Vagina (tissue), 2 donors: Measurements from ENCODE around the gene STK11.

Source experiments
- CTCF ChIP-seq, 3 experiments: fragments of 450-650 bp in 2 of 3; fragments of 200-600 bp in 1 of 3; sonication (generic) in 1 of 3; IDR thresholded peaks; one replicate each; pipeline ENCODE4 v1.5.1; 2017 to 2019; ENCODE audit warnings: antibody characterized with exemption in 3 of 3, mild to moderate bottlenecking in 2 of 3, moderate library complexity in 2 of 3
- POLR2A ChIP-seq, 2 donors: fragments of 450-650 bp; IDR thresholded peaks; one replicate each; pipeline ENCODE4 v1.6.1; 2017; ENCODE audit warnings: antibody characterized with exemption in 2 of 2, mild to moderate bottlenecking in 2 of 2, moderate library complexity in 2 of 2
- POLR2AphosphoS5 ChIP-seq, 2 donors: sonication (generic); formaldehyde crosslinking; IDR thresholded peaks; one replicate each; pipeline ENCODE4 v1.9.0; 2017; ENCODE audit warnings: antibody characterized with exemption in 2 of 2, mild to moderate bottlenecking in 2 of 2, low read depth in 1 of 2; ENCODE audit not compliant: insufficient read depth in 1 of 2

- TF ChIP-seq CTCF (IDR thresholded peaks at IDR 0.05) (no peak), POLR2A (IDR thresholded peaks at IDR 0.05) (no peak), POLR2AphosphoS5 (IDR thresholded peaks at IDR 0.05; ENCODE audit: insufficient read depth in 1 of 2, low read depth in 1 of 2) (no peak)
These were observed 42.2 kb downstream of the STK11 start for GRCh38 chr19:1247748-1248138.
